Measurements from ENCODE around the gene KRT75. TPM values are rescaled to one million over a fixed set of nuclear protein-coding genes. Genes with fewer than 3 reads are reported as not detected.

The KRT75 gene
- total and polyA plus RNA-seq, 4 donors = 0.06 to 0.12 TPM; not detected in 2

- Histone ChIP-seq H3K36me3 (ENCODE audit: control insufficient read depth, insufficient read depth, low read length) (no peaks in the 10 kb centered on the region), H3K27me3 (ENCODE audit: control insufficient read depth, insufficient read depth, low read length) (no peaks in the 10 kb centered on the region), H3K27ac (ENCODE audit: low read depth, low read length) (no peak overlapping the region), H3K9me3 (ENCODE audit: control insufficient read depth, insufficient read depth, low read length) (no peaks in the 10 kb centered on the region), H3K4me1 (ENCODE audit: control insufficient read depth, insufficient read depth, low read length) (peaks cover 22% of the 10 kb centered on the region), H3K4me3 (ENCODE audit: low read depth, low read length) (no peak overlapping the region)
- 92% methylated on average over 2 of the region's 2 CpGs for WGBS (ENCODE audit: insufficient coverage)
- no peak for DNase-seq (ENCODE audit: low read depth in 4 of 6, low spot score in 6 of 6)
Measured at GRCh38 chr12:52387859-52388258, 46.3 kb downstream of the KRT75 start.

GRCh38 chr12:52385226-52385702, 48.9 kb downstream of the KRT75 start, which contains the start of gene KRT84:
KRT84 (minus strand) TSS chr12:52385652; CDS start chr12:52385585, 67 bp downstream.
- WGBS (ENCODE audit: insufficient coverage) = 96% methylated on average over 11 of the region's 11 CpGs
- Histone ChIP-seq H3K4me1 (ENCODE audit: control insufficient read depth, insufficient read depth, low read length) (peaks cover 10% of the 10 kb centered on the region), H3K27ac (ENCODE audit: low read depth, low read length) (no peak within 1 kb of the TSS), H3K9me3 (ENCODE audit: control insufficient read depth, insufficient read depth, low read length) (no peaks in the 10 kb centered on the region), H3K4me3 (ENCODE audit: low read depth, low read length) (no peak within 1 kb of the TSS), H3K36me3 (ENCODE audit: control insufficient read depth, insufficient read depth, low read length) (no peaks in the 10 kb centered on the region), H3K27me3 (ENCODE audit: control insufficient read depth, insufficient read depth, low read length) (no peaks in the 10 kb centered on the region)
- no peak for DNase-seq (ENCODE audit: low read depth in 4 of 6, low spot score in 6 of 6)

GRCh38 chr12:52383331-52383730, 50.8 kb downstream of the KRT75 start:
- WGBS (ENCODE audit: insufficient coverage) = 97% methylated on average over 3 of the region's 3 CpGs

GRCh38 chr12:52382854-52383253, 51.3 kb downstream of the KRT75 start:
- H3K9me3 ChIP-seq (ENCODE audit: control insufficient read depth, insufficient read depth, low read length) = no peaks in the 10 kb centered on the region
- H3K27ac ChIP-seq (ENCODE audit: low read depth, low read length) = no peak overlapping the region
- no CpG with 5 or more reads among the region's 2 CpGs for WGBS (ENCODE audit: insufficient coverage)

More at GRCh38 chr12:52383331-52383730, 50.8 kb downstream of the KRT75 start:
- Histone ChIP-seq H3K27ac (ENCODE audit: low read depth, low read length) (no peak overlapping the region), H3K4me1 (ENCODE audit: control insufficient read depth, insufficient read depth, low read length) (no peaks in the 10 kb centered on the region), H3K4me3 (ENCODE audit: low read depth, low read length) (no peak overlapping the region), H3K9me3 (ENCODE audit: control insufficient read depth, insufficient read depth, low read length) (no peaks in the 10 kb centered on the region), H3K36me3 (ENCODE audit: control insufficient read depth, insufficient read depth, low read length) (no peaks in the 10 kb centered on the region), H3K27me3 (ENCODE audit: control insufficient read depth, insufficient read depth, low read length) (no peaks in the 10 kb centered on the region)
- no peak for DNase-seq (ENCODE audit: low read depth in 4 of 6, low spot score in 6 of 6)

GRCh38 chr12:52381206-52381605, 53.0 kb downstream of the KRT75 start:
- no peak overlapping the region for H3K27ac ChIP-seq (ENCODE audit: low read depth, low read length)
- H3K36me3 ChIP-seq (ENCODE audit: control insufficient read depth, insufficient read depth, low read length) = no peaks in the 10 kb centered on the region
- H3K4me3 ChIP-seq (ENCODE audit: low read depth, low read length) = no peak overlapping the region
- DNase-seq (ENCODE audit: low read depth in 4 of 6, low spot score in 6 of 6) = no peak
- H3K4me1 ChIP-seq (ENCODE audit: control insufficient read depth, insufficient read depth, low read length) = no peaks in the 10 kb centered on the region
- no peaks in the 10 kb centered on the region for H3K9me3 ChIP-seq (ENCODE audit: control insufficient read depth, insufficient read depth, low read length)
- no peaks in the 10 kb centered on the region for H3K27me3 ChIP-seq (ENCODE audit: control insufficient read depth, insufficient read depth, low read length)
- 95% methylated on average over 7 of the region's 8 CpGs for WGBS (ENCODE audit: insufficient coverage)

More at GRCh38 chr12:52382854-52383253, 51.3 kb downstream of the KRT75 start:
- Histone ChIP-seq H3K4me3 (ENCODE audit: low read depth, low read length) (no peak overlapping the region), H3K36me3 (ENCODE audit: control insufficient read depth, insufficient read depth, low read length) (no peaks in the 10 kb centered on the region), H3K4me1 (ENCODE audit: control insufficient read depth, insufficient read depth, low read length) (no peaks in the 10 kb centered on the region), H3K27me3 (ENCODE audit: control insufficient read depth, insufficient read depth, low read length) (no peaks in the 10 kb centered on the region)
- DNase-seq (ENCODE audit: low read depth in 4 of 6, low spot score in 6 of 6) = no peak

- no peaks in the 10 kb centered on the region for H3K27me3 ChIP-seq (ENCODE audit: control insufficient read depth, insufficient read depth, low read length)
- no peaks in the 10 kb centered on the region for H3K9me3 ChIP-seq (ENCODE audit: control insufficient read depth, insufficient read depth, low read length)
- WGBS (ENCODE audit: insufficient coverage) = 54% methylated on average over 15 of the region's 15 CpGs
- no peak overlapping the region for H3K27ac ChIP-seq (ENCODE audit: low read depth, low read length)
- H3K36me3 ChIP-seq (ENCODE audit: control insufficient read depth, insufficient read depth, low read length) = no peaks in the 10 kb centered on the region
- H3K4me3 ChIP-seq (ENCODE audit: low read depth, low read length) = no peak overlapping the region
- DNase-seq (ENCODE audit: low read depth in 4 of 6, low spot score in 6 of 6) = peak in 2 of 6 donors; percentile 19 to 75
- H3K4me1 ChIP-seq (ENCODE audit: control insufficient read depth, insufficient read depth, low read length) = no peaks in the 10 kb centered on the region
Measured at GRCh38 chr12:52380271-52380694, 53.9 kb downstream of the KRT75 start.

- Histone ChIP-seq H3K4me3 (ENCODE audit: low read depth, low read length) (no peak overlapping the region), H3K27me3 (ENCODE audit: control insufficient read depth, insufficient read depth, low read length) (no peaks in the 10 kb centered on the region), H3K9me3 (ENCODE audit: control insufficient read depth, insufficient read depth, low read length) (no peaks in the 10 kb centered on the region), H3K27ac (ENCODE audit: low read depth, low read length) (no peak overlapping the region), H3K4me1 (ENCODE audit: control insufficient read depth, insufficient read depth, low read length) (no peaks in the 10 kb centered on the region), H3K36me3 (ENCODE audit: control insufficient read depth, insufficient read depth, low read length) (no peaks in the 10 kb centered on the region)
- WGBS (ENCODE audit: insufficient coverage) = 93% methylated on average over 3 of the region's 6 CpGs
- DNase-seq (ENCODE audit: low read depth in 4 of 6, low spot score in 6 of 6) = no peak
Measured at GRCh38 chr12:52379536-52379935, 54.6 kb downstream of the KRT75 start.

- DNase-seq (ENCODE audit: low read depth in 4 of 6, low spot score in 6 of 6) = no peak
- Histone ChIP-seq H3K9me3 (ENCODE audit: control insufficient read depth, insufficient read depth, low read length) (no peaks in the 10 kb centered on the region), H3K4me3 (ENCODE audit: low read depth, low read length) (no peak overlapping the region), H3K4me1 (ENCODE audit: control insufficient read depth, insufficient read depth, low read length) (no peaks in the 10 kb centered on the region), H3K27me3 (ENCODE audit: control insufficient read depth, insufficient read depth, low read length) (no peaks in the 10 kb centered on the region), H3K27ac (ENCODE audit: low read depth, low read length) (no peak overlapping the region), H3K36me3 (ENCODE audit: control insufficient read depth, insufficient read depth, low read length) (no peaks in the 10 kb centered on the region)
- 77% methylated on average over 17 of the region's 19 CpGs for WGBS (ENCODE audit: insufficient coverage)
Measured at GRCh38 chr12:52378091-52378490, 56.1 kb downstream of the KRT75 start.

GRCh38 chr12:52377266-52377665, 56.9 kb downstream of the KRT75 start:
- H3K4me3 ChIP-seq (ENCODE audit: low read depth, low read length) = no peak overlapping the region
- H3K4me1 ChIP-seq (ENCODE audit: control insufficient read depth, insufficient read depth, low read length) = no peaks in the 10 kb centered on the region
- no peak for DNase-seq (ENCODE audit: low read depth in 4 of 6, low spot score in 6 of 6)
- WGBS (ENCODE audit: insufficient coverage) = 85% methylated on average over 4 of the region's 8 CpGs
- no peaks in the 10 kb centered on the region for H3K9me3 ChIP-seq (ENCODE audit: control insufficient read depth, insufficient read depth, low read length)
- no peaks in the 10 kb centered on the region for H3K27me3 ChIP-seq (ENCODE audit: control insufficient read depth, insufficient read depth, low read length)
- no peak overlapping the region for H3K27ac ChIP-seq (ENCODE audit: low read depth, low read length)
- no peaks in the 10 kb centered on the region for H3K36me3 ChIP-seq (ENCODE audit: control insufficient read depth, insufficient read depth, low read length)
